Fibroblast of skin of back (primary cell): Measurements from ENCODE around the gene CD36.

Experiments
- DNase-seq: peaks from one replicate; pipeline ENCODE4 v3.0.0-alpha.2; 2013

Gene CD36

GRCh38 chr7:80708123-80708522 lies 69.7 kb downstream of the CD36 start:
- DNase-seq = no peak

- peak; percentile 34 for DNase-seq
Observed at GRCh38 chr7:80711531-80711930, 73.1 kb downstream of the CD36 start.

GRCh38 chr7:80719261-80719660 lies 80.8 kb downstream of the CD36 start:
- peak; percentile 71 for DNase-seq

- DNase-seq = peak; percentile 16
Observed at GRCh38 chr7:80720146-80720545, 81.7 kb downstream of the CD36 start.

- DNase-seq = peak; percentile 83
Observed at GRCh38 chr7:80721883-80722615, 83.6 kb downstream of the CD36 start.

GRCh38 chr7:80722616-80723195 lies 84.3 kb downstream of the CD36 start:
- peak; percentile 100 for DNase-seq

- DNase-seq = peak; percentile 45
Observed at GRCh38 chr7:80724249-80724871, 85.9 kb downstream of the CD36 start.

- no peak for DNase-seq
Observed at GRCh38 chr7:80725181-80725611, 86.8 kb downstream of the CD36 start.
